Fibroblast of lung (primary cell): Measurements from ENCODE around the gene RB1.

ENCODE experiments used
- EZH2 ChIP-seq: IDR thresholded peaks from 2 replicates; pipeline ENCODE4 v1.5.1; 2012; ENCODE audit warnings: low read length, control low read depth, mild to moderate bottlenecking; ENCODE audit errors: missing control alignments
- TF ChIP-seq, protein P1 (sequence below), 2 donors: IDR thresholded peaks in 1 of 2; conservative IDR thresholded peaks in 1 of 2; 1 replicate in 1 of 2; 2 replicates in 1 of 2; pipeline ENCODE4 v1.5.1; 2011 to 2012; ENCODE audit warnings: low read length in 2 of 2, control low read depth in 1 of 2, inconsistent platforms in 1 of 2, low read depth in 1 of 2, mild to moderate bottlenecking in 1 of 2

DNA sequence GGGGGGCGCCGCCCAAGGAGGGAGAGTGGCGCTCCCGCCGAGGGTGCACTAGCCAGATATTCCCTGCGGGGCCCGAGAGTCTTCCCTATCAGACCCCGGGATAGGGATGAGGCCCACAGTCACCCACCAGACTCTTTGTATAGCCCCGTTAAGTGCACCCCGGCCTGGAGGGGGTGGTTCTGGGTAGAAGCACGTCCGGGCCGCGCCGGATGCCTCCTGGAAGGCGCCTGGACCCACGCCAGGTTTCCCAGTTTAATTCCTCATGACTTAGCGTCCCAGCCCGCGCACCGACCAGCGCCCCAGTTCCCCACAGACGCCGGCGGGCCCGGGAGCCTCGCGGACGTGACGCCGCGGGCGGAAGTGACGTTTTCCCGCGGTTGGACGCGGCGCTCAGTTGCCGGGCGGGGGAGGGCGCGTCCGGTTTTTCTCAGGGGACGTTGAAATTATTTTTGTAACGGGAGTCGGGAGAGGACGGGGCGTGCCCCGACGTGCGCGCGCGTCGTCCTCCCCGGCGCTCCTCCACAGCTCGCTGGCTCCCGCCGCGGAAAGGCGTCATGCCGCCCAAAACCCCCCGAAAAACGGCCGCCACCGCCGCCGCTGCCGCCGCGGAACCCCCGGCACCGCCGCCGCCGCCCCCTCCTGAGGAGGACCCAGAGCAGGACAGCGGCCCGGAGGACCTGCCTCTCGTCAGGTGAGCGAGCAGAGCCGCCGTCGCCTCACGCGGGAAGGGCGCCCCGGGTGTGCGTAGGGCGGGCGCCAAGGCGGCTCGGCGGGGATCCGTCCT lies at the start of gene RB1:
- TF ChIP-seq, protein P1, sequence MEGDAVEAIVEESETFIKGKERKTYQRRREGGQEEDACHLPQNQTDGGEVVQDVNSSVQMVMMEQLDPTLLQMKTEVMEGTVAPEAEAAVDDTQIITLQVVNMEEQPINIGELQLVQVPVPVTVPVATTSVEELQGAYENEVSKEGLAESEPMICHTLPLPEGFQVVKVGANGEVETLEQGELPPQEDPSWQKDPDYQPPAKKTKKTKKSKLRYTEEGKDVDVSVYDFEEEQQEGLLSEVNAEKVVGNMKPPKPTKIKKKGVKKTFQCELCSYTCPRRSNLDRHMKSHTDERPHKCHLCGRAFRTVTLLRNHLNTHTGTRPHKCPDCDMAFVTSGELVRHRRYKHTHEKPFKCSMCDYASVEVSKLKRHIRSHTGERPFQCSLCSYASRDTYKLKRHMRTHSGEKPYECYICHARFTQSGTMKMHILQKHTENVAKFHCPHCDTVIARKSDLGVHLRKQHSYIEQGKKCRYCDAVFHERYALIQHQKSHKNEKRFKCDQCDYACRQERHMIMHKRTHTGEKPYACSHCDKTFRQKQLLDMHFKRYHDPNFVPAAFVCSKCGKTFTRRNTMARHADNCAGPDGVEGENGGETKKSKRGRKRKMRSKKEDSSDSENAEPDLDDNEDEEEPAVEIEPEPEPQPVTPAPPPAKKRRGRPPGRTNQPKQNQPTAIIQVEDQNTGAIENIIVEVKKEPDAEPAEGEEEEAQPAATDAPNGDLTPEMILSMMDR (conservative IDR thresholded peaks at IDR 0.05 in 1 of 2, IDR thresholded peaks at IDR 0.05 in 1 of 2; ENCODE audit: low read depth in 1 of 2, low read length in 2 of 2) = no peak
- no peak for TF ChIP-seq EZH2
